Ramos (cell line): Measurements from ENCODE around the gene SLF2.

Experiments used
- in situ Hi-C: fragments of 300-500 bp; cut with MboI; formaldehyde crosslinking; loops from one replicate; pipeline ENCODE4 v1.14.3; 2022; ENCODE audit warnings: low sequenced_read_pairs; ENCODE audit not compliant: unreplicated experiment

SLF2 gene, protein sequence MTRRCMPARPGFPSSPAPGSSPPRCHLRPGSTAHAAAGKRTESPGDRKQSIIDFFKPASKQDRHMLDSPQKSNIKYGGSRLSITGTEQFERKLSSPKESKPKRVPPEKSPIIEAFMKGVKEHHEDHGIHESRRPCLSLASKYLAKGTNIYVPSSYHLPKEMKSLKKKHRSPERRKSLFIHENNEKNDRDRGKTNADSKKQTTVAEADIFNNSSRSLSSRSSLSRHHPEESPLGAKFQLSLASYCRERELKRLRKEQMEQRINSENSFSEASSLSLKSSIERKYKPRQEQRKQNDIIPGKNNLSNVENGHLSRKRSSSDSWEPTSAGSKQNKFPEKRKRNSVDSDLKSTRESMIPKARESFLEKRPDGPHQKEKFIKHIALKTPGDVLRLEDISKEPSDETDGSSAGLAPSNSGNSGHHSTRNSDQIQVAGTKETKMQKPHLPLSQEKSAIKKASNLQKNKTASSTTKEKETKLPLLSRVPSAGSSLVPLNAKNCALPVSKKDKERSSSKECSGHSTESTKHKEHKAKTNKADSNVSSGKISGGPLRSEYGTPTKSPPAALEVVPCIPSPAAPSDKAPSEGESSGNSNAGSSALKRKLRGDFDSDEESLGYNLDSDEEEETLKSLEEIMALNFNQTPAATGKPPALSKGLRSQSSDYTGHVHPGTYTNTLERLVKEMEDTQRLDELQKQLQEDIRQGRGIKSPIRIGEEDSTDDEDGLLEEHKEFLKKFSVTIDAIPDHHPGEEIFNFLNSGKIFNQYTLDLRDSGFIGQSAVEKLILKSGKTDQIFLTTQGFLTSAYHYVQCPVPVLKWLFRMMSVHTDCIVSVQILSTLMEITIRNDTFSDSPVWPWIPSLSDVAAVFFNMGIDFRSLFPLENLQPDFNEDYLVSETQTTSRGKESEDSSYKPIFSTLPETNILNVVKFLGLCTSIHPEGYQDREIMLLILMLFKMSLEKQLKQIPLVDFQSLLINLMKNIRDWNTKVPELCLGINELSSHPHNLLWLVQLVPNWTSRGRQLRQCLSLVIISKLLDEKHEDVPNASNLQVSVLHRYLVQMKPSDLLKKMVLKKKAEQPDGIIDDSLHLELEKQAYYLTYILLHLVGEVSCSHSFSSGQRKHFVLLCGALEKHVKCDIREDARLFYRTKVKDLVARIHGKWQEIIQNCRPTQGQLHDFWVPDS

DNA sequence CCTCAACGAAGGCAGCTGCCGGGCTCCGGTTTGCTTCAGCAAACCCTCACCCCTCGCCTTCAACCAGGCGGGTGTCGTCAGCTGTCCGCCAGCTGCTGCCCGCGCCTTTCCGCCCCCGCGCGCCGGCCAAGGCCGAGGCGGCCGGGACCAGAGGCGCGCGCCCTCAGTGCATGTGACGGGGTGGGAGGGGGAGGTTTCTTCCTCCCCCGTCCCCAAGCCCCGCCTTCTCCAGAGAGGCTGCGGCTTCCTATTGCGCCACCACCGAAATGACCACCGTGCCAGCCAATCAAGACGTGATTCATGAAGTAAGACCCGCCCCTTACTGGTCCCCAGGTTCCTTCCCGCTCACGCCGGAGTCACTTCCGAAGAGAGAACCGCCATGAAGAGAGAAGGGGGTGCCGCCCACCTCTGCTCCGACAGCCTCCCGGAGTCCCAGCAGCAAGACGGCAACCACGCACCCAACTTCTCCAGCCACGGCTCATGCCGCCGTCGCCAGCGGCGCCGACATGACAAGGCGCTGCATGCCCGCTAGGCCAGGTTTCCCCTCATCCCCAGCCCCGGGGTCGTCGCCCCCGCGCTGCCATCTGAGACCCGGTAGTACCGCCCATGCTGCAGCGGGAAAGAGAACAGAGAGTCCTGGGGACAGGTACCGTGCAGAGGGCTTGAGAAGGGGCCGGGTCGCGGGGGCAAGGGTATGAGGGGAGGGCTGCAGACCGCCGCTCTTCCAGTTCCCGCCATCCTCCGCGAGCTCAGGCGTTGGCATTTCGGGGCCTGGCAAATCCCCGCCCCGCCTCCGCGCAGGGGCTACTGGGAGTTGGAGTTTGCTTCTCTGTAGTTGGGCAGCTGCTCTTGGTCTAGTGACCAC, at the start of gene SLF2:
Gene SLF2, plus strand, starts transcription at position 359 of the 865 bp plus-strand sequence. Its CDS starts 148 bp downstream, at position 507.
- in situ Hi-C loops: no loop called here

GRCh38 chr10:100863433-100863832, 49.3 kb upstream of the SLF2 start:
- in situ Hi-C loops: no loop called here

DNA sequence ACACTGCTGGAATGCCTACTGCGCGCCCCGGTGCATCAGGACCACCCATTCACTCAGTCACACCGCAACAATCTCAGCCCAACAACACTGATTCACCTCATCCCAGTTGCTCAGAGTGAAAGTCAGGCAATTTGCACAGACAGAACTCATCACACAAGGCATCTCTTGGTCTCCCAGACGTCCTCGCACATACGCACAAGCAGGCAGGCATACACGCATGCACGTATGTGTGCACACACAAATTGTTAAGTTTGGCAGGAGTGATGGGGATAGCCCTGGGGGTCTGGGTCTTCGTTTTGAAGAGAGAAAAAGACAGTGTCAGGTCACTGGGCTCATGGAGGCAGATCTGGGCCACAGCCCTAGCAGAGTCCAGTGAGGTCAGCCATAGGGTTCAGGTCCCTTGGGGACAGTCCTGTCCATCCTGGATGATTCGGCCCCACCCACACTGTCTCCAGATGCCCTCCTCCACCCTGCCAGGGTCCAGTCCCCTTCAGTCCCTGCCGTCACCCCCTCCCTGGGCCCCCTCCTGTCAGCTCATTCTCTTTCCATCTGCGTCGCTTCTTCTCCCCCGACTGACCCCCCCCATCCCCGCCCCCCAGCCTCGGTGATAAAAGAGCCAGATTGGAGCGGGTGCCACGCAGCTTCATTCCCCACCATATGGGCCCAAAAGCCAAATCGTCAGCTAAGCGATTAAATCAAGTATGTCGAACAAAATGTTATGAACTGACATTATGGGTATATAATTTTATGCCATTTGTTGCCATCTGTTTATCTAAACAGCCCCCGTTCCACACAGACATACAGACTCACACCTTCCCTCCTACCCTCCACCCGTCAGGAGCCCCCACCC, 48.5 kb upstream of the SLF2 start:
- in situ Hi-C loops: no loop called here

GRCh38 chr10:100864978-100865377, 47.8 kb upstream of the SLF2 start:
- in situ Hi-C loops: no loop called here

- in situ Hi-C loops: no loop called here
Observed at GRCh38 chr10:100866010-100866409, 46.8 kb upstream of the SLF2 start.

- in situ Hi-C loops: no loop called here
Observed at GRCh38 chr10:100866575-100867098, 46.1 kb upstream of the SLF2 start.

GRCh38 chr10:100867261-100867963, 45.4 kb upstream of the SLF2 start:
- in situ Hi-C loops: no loop called here

DNA sequence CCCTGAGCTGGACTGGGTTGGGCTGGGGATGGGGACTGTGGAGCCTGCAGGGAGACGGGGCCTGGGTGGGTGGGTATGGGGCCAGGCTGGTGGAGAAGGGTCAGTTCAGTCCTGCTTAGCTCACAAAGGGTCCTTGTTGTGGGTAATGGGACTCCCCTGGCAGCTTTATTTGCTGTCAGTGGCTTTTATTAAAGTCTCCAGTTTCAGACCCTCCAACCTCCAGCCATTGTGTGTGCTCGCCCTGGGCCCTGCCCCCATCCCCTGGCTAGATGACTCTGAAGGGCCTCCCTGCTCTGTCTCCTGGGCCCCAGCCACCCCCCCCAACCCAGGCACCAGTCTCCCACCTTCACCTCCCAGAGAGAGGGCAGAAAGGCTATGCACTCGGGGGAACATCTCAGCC, 44.4 kb upstream of the SLF2 start:
- in situ Hi-C loops: no loop called here

DNA sequence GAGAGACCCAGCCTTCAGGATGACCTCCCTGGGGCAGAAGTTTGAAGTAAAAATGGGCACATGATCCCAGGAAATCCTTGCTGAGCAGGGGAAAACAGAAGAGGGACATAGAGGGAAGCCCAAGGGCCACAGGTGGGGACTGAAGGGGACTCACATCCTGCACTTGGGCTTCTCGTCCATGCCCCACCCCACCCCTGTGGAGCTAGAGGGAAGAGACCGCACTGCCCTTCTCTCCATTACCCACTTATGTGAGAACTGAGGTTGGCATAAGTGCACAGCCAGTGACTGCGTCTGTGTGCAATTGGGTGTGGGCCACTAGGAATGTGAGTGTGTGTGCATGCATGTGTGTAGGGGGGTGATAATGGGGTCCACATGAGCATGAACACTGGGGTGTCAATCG, 43.4 kb upstream of the SLF2 start:
- in situ Hi-C loops: no loop called here

GRCh38 chr10:100872034-100872791, 40.5 kb upstream of the SLF2 start:
- in situ Hi-C loops: no loop called here

DNA sequence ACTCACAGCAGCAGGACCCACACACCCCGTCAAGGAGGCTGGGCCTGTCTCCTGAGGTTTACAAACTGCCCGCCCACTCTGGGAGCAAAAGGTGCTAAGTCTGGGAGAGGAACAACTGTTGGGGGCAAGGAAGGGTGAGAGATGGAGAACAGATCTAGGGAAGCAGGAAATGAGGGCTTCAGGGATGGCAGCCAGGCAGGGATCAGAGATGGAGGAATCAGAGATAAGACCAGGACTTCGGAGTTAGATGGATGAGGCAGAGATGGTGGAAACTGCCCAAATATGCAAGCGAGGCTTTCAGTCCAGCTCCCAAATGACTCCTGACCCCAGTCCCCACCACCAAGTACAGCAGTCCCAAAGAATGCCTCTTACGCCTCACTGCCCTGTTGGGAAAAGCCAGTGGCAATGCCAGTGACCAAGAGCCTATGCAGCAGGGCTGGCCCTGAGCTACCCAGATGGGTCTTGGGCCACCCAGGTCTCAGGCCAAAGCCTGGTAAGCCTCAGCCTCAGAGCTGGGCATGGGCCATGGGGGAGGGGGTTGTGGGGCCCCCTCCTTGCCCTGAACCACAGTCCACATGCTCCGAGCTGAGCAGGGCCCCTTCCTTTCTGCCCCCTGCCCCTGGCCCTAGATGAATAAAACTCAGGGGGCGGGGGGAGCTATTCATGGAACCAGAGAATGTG, 39.5 kb upstream of the SLF2 start:
- in situ Hi-C loops: no loop called here

DNA sequence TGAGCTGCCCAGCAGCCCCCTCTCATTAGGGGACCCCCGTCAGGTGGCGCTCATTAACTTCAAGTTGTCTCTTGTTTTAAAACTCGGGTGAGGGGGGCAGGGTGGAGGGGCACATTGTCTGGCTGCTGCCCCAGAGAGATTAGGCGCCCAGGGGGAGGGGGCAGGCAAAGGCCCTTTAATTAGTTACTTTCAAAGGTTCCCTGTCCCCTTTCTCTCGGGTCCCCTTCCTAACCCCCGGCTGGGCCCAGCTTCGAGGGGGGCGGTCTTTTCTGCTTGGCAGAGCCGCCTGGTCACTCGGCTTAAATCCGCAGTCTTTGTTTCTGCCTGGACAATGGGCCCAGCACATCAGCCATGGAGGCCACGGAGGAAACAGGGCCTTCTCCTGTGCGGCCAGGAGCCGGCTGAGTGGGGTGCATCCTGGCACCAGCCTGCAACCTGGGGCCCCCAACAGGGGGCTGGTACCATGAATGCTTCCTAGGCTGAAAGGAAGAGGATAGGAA, 38.9 kb upstream of the SLF2 start:
- in situ Hi-C loops: no loop called here

- in situ Hi-C loops: no loop called here
Observed at GRCh38 chr10:100874702-100875483, 37.9 kb upstream of the SLF2 start.

- in situ Hi-C loops: no loop called here
Observed at GRCh38 chr10:100875484-100876166, 37.1 kb upstream of the SLF2 start.
